PC-3 (cell line): Measurements from ENCODE around the gene EHD4.

Experiments
- EZH2phosphoT487 ChIP-seq: fragments of 300-600 bp; sonication (generic); IDR thresholded peaks from 2 replicates; pipeline ENCODE4 v1.6.1; 2018; ENCODE audit warnings: mild to moderate bottlenecking, antibody characterized with exemption, low read length, borderline replicate concordance
- TF ChIP-seq, protein P1 (sequence below): fragments of 300-600 bp; sonication (generic); conservative IDR thresholded peaks from 2 replicates; pipeline ENCODE4 v1.5.1; 2017; ENCODE audit warnings: antibody characterized with exemption, low read depth, mild to moderate bottlenecking, low read length

DNA sequence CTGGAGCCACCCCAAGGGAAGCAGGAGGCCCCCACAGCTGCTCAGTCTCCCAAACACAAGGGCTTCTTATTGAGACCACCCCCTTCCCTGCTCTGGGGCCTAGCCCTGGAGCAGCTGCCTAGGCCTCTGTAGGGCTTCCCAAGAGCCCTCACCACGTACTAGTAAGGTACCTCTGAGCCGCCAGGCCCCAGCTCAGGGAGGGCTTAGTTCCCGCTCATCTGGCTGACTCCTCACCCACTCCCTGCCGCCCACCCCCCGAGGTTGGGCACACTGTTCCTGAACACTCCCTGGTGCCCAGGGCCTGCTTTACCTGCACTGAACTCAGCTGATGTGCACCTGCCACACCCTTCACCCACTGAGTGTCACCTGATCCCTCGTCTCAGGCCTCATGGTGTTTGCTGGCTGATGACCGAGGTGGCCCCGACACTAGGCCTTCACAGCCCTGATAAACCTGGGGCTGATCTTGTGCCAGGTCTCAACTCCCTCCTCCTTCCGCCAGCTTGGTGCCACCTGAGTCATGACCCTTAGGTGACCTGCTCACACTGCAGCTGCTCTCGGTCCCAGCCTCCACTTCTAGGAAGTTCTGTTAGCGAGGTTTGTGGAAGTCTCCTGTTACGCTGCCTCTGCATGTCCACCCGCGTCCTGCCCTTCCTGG is 60.5 kb downstream of the EHD4 start:
- TF ChIP-seq, protein P1, sequence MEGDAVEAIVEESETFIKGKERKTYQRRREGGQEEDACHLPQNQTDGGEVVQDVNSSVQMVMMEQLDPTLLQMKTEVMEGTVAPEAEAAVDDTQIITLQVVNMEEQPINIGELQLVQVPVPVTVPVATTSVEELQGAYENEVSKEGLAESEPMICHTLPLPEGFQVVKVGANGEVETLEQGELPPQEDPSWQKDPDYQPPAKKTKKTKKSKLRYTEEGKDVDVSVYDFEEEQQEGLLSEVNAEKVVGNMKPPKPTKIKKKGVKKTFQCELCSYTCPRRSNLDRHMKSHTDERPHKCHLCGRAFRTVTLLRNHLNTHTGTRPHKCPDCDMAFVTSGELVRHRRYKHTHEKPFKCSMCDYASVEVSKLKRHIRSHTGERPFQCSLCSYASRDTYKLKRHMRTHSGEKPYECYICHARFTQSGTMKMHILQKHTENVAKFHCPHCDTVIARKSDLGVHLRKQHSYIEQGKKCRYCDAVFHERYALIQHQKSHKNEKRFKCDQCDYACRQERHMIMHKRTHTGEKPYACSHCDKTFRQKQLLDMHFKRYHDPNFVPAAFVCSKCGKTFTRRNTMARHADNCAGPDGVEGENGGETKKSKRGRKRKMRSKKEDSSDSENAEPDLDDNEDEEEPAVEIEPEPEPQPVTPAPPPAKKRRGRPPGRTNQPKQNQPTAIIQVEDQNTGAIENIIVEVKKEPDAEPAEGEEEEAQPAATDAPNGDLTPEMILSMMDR: no peak
- no peak for TF ChIP-seq EZH2phosphoT487
